CD4-positive, alpha-beta T cell treated with Interleukin-21 for 1 hour (primary cell): ENCODE results near the gene NTM.

Experiments
- DNase-seq: peaks from one replicate; pipeline ENCODE4 v3.0.0-alpha.2; 2020

Gene NTM

GRCh38 chr11:132139181-132139580 lies 768.8 kb downstream of the NTM start:
- no peak for DNase-seq

GRCh38 chr11:132140056-132140455 lies 769.6 kb downstream of the NTM start:
- DNase-seq: no peak

GRCh38 chr11:132142121-132142520 lies 771.7 kb downstream of the NTM start:
- DNase-seq: no peak

DNA sequence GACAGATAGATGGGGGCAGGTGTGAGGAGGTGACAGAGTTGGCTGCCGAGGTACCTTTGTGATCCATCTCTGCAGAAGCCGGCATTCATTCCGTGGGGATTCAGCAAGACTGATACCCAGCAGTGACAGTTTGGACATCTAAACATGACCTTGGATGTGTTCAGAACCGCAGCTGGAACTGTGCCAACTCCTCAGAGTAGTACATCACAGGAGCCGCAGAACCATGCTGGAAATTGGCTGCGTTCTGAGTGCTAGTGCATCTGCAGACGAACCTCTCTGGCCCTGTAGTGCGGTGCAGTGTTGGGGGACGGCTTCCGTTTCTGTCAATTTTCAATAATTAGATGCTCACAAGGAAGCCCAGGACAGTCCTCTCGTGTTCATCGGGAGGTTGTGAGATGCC lies 772.1 kb downstream of the NTM start:
- no peak for DNase-seq

DNA sequence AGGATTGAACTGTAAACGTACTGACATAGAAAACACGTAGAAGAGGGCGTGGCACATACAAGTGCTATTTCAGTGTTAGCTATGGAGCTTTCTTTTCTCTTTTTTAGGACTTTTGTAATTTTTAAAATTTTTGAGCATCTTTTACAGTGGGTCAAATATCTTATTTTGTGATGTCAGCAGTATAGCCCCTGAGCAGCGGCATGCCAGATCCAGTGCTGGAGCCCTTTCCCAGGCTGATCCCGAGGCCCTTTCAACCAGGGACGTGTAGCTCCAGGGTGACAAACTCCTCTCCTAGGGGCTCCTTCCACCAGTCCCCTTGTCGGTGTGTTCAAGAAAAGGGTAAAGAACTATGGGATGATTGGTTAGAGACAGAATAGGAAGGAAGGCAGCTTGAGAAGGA lies 777.0 kb downstream of the NTM start:
- DNase-seq: no peak

DNA sequence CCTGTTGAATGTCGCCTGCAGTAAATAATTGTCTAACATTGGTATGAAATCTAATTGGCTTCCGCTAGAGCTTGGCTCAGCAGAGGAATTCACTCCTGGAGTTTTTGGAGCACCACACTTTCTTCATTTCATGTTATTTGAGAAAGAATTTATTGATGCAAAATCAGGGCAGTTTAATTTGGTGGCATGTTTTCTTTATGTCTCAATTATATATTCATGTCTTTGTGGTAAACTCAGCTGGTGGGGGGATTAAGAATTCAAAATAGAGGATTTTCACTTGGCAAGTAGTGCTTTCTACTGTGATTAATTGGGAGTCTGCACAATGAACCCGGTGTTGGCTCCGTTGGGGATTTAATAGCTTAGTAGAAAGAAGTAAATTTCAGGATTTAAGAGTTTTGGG lies 784.4 kb downstream of the NTM start:
- DNase-seq: no peak

DNA sequence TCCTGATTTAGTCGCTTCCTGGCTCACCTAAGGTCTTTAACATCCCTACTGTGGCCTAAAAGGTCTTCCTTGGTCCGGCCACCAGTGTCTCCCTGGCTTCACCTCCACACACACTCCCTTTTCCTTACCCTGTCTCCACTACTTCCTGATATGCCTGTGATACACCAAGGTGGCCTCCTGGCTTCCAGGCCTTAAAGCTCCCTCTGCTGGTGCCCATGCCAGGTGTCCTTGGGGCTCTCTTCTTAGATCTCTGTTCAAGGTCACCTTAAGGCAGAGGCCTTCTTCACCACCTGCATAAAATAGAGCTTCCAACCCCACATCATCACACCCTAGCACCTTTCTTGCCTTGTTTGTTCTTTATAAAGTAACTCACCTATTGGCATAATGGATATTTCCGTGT lies 787.7 kb downstream of the NTM start:
- no peak for DNase-seq

DNA sequence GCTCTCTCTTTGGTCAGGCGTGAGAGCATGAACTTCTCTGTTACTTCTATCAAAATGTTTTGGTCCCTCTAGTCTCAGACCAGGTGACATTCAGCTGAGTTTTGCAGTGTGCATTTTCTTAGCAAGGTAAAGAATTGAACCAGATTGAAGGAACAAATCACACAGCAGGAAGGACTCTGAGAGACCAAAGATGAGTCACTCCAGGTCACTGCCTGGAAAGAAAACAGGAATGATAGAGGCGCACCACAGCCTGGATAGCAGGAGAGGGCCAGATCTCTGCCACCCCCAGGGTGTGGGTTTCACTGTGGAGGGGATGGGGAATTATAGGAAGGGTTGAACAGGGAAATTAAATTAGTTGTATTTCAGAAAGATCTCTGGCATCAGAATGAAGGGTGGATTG lies 788.3 kb downstream of the NTM start:
- DNase-seq: no peak

- DNase-seq: no peak
Observed at GRCh38 chr11:132161403-132162078, 791.1 kb downstream of the NTM start.

- no peak for DNase-seq
Observed at GRCh38 chr11:132168344-132168981, 798.0 kb downstream of the NTM start.

DNA sequence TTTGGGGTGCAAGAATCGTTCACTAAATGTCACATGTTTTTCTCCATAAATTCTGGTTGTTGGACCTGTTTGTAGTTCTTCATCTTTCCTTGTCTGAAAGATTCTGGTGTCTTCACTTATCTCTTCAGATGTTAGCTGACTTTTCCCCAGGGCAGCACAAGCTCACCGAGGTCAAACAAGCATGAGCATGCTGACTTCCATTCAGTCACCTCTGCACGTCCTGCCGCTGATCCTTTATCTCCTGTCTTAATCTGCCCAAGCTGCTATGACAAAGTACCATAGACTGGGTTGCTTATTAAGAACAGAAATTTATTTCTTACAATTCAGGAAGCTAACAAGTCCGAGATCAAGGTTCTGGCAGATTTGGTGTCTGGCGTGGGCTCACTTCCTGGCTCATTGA lies 800.6 kb downstream of the NTM start:
- no peak for DNase-seq

GRCh38 chr11:132174362-132175255 lies 804.2 kb downstream of the NTM start:
- no peak for DNase-seq

DNA sequence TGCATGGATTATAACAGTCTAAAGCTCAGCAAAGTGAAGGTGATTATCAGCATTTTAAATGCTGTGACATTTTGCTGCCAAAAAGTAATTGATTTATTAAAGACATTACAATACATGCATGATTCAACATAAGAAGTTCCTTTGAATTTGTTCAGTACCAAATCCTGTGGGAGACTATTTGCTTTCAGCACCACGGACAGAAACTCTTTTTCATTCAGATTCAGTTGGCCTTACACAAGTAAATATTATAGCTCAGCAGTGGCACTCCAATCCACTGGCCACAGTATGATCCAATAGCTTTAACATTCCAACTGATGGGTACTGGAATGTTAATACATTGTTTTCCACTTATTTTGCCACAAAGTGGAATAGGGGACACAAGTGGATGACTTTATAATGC lies 806.7 kb downstream of the NTM start:
- no peak for DNase-seq

- no peak for DNase-seq
Observed at GRCh38 chr11:132184079-132184478, 813.7 kb downstream of the NTM start.

DNA sequence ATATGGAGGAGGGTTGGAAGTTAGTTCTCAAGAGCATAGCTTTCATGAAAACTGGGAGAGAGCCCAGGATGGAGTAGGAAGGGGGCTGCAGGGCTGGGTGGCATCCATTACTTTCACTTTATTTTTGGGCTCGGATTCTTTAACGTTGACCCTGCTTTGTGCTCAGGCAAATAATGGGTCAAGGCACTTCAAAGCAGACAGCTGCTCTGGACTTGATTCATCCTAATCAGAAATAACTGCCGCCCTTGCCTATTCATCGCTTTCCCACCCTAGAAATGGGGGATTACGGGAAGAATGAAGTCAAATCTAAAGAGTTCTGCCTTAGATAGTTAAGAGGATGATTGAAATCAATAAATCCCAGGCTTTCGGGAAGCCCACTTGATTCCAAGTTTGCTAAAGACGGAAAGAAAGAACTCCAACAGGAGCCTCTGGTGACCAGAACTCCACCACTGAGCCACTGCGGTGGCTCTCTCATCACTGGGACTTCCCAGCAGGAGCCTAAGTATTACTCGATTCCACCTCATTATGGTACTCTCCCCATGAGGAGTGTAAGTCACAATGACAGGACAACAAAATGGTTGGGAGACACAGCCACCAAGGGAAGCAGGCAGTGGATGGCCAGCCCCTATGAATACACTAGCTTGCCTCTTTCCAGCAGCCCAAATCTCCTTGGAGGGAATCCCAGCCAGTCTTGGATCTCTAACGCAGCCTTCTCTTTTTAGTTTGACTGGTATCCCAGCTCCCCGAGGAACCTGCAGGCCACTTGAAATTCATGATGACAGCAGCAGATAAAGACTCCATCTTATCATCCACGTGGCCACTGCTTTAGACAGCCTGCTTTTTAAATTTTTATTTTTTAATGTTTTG lies 815.5 kb downstream of the NTM start:
- no peak for DNase-seq

- DNase-seq: no peak
Observed at GRCh38 chr11:132186699-132187098, 816.3 kb downstream of the NTM start.

GRCh38 chr11:132187386-132187785 lies 817.0 kb downstream of the NTM start:
- DNase-seq: no peak

GRCh38 chr11:132187814-132188213 lies 817.4 kb downstream of the NTM start:
- DNase-seq: no peak

DNA sequence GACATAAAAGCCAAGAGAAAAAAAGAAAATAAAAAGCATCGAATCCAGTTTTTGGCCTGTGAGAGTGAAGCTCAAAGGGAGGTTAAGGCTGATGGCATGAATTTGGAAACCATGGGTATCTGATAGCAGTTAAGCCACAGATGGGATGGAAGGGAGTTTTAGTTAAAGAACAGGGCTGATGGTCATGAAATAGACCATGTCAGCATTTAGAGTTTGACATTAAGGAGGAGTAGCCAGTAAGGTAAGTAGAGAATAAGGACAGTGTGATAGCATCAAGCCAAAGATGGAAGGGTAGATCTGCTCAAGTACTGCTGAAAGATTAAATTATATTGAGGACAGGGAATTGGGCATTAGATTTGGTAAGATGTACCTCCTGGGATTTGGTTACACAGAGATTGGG lies 826.5 kb downstream of the NTM start:
- no peak for DNase-seq

DNA sequence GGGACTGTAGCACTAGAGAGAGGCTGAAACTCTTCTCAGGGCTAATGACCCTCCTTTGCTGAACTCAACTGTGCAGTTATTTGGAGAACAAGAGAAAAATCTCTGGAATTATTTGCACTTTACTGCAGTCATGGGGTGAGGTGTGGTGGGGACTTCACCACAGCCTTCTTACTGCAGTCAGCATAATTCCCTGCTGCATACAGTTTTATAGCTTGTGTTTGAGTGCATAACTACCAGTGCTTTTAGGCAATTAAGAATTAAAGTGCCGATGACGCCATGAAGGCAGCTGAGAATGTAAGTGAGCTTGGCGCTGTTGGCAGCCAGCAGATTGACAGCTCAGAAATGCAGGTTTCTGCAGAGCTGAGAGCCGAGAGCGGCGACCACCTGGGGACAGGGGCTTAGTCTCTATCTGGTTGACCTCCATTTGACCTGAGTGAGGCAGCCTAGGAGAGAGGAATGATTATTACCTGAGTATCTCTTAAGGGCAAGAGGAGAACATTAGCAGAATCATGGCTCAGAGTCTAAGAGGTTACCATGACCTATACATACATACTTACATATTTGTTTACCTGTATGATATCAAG lies 830.0 kb downstream of the NTM start:
- DNase-seq: no peak

GRCh38 chr11:132202621-132203020 lies 832.2 kb downstream of the NTM start:
- DNase-seq: no peak

DNA sequence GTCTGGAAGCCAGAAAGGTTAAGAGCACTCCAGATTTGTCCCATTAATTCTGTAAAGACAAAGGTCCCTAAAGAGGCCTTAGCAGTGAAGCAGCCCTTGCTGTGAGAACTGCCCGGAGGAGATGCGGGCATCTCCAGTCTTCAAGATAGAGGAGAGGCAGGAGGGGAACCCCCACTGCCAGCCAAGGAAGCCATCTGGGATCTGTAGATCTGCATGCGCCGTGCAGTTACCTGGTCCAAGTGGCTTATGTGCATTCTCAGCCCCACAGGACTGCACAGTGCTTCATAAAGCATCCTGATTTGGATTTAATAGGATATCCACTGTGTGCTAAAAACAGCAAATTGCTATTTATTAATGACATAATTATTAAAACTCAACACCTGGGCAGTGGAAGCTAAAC lies 834.6 kb downstream of the NTM start:
- DNase-seq: no peak

- no peak for DNase-seq
Observed at GRCh38 chr11:132205496-132205895, 835.1 kb downstream of the NTM start.
